K562 (cell line): Measurements from ENCODE around the gene ELFN2.

ENCODE experiments used
- ATF2 ChIP-seq: sonication (generic); formaldehyde crosslinking; IDR thresholded peaks from 2 replicates; pipeline ENCODE4 v1.8.1; 2022; ENCODE audit warnings: missing genetic modification reagents
- E2F8 ChIP-seq: fragments of 450-650 bp; IDR thresholded peaks from 2 replicates; pipeline ENCODE4 v1.7.1; 2018; ENCODE audit warnings: mild to moderate bottlenecking, low read depth; ENCODE audit not compliant: partially characterized antibody
- ESRRB ChIP-seq: fragments of 250-450 bp; sonication (Bioruptor Pico); IDR thresholded peaks from 2 replicates; pipeline ENCODE4 v1.5.0; 2020; ENCODE audit warnings: mild to moderate bottlenecking, moderate library complexity, borderline replicate concordance
- KAT2B ChIP-seq: IDR thresholded peaks from one replicate; pipeline ENCODE4 v1.6.1; 2012; ENCODE audit warnings: low read depth, mild to moderate bottlenecking, control low read depth, inconsistent platforms, low read length, moderate library complexity
- KLF6 ChIP-seq: fragments of 250-450 bp; sonication (Bioruptor Pico); IDR thresholded peaks from 2 replicates; pipeline ENCODE4 v1.4.0; 2020; ENCODE audit warnings: mild to moderate bottlenecking, moderate library complexity, borderline replicate concordance
- NR2C1 ChIP-seq, 2 experiments: fragments of 450-650 bp; IDR thresholded peaks; 2 replicates each; pipeline ENCODE4 v1.6.1; 2017; ENCODE audit warnings: mild to moderate bottlenecking in 2 of 2, antibody characterized with exemption in 1 of 2, inconsistent platforms in 1 of 2, missing compliant biosample characterization in 1 of 2, missing genetic modification characterization in 1 of 2
- POLR2AphosphoS5 ChIP-seq: IDR thresholded peaks from 2 replicates; pipeline ENCODE4 v1.6.1; 2011; ENCODE audit warnings: mild to moderate bottlenecking, low read depth, low read length, moderate library complexity; ENCODE audit not compliant: control insufficient read depth, insufficient read depth
- SIN3B ChIP-seq: fragments of 450-650 bp; IDR thresholded peaks from 2 replicates; pipeline ENCODE4 v1.6.1; 2017; ENCODE audit warnings: low read depth, mild to moderate bottlenecking, moderate library complexity
- TEAD4 ChIP-seq, 2 experiments: sonication (generic) in 1 of 2; formaldehyde crosslinking in 1 of 2; IDR thresholded peaks; 2 replicates each; pipeline versions ENCODE4 v1.6.1 to v1.8.0; 2012 to 2022; ENCODE audit warnings: borderline replicate concordance in 1 of 2, inconsistent platforms in 1 of 2, low read length in 1 of 2, mild to moderate bottlenecking in 1 of 2, missing genetic modification reagents in 1 of 2
- ZNF24 ChIP-seq: fragments of 450-650 bp; IDR thresholded peaks from 2 replicates; pipeline ENCODE4 v1.6.1; 2016
- ZNF609 ChIP-seq: sonication (generic); formaldehyde crosslinking; IDR thresholded peaks from 2 replicates; pipeline ENCODE4 v1.8.1; 2023; ENCODE audit warnings: missing genetic modification reagents, mild to moderate bottlenecking, borderline replicate concordance

GRCh38 chr22:37340331-37341262 is 86.7 kb downstream of the ELFN2 start:
- TF ChIP-seq SIN3B (no peak), ESRRB (no peak), POLR2AphosphoS5 (no peak), E2F8 (no peak), ZNF24 (no peak), ZNF609 (CRISPR knock-in tag) (no peak), TEAD4 (IDR thresholded peaks at IDR 0.05; ENCODE audit: low read length) (no peak), TEAD4 (CRISPR knock-in tag; IDR thresholded peaks at IDR 0.05; ENCODE audit: borderline replicate concordance) (no peak), KAT2B (no peak), NR2C1 (IDR thresholded peaks at IDR 0.05) (no peak), NR2C1 (tag; IDR thresholded peaks at IDR 0.05) (no peak), KLF6 (no peak), ATF2 (no peak)
